Mucosa of descending colon (tissue), 3 donors: ENCODE measurements around the gene TYW5. TPM values are rescaled to one million over a fixed set of nuclear protein-coding genes. Genes with fewer than 3 reads are reported as not detected.

Experiments
- ATAC-seq: fragments of 200-7000 bp; cut with Tn5 transposase; one replicate; pipeline ENCODE4 v1.9.1; 2020; ENCODE audit warnings: mild to moderate bottlenecking, moderate library complexity
- DNase-seq, 3 donors: peaks; one replicate each; pipeline ENCODE4 v3.0.0-alpha.2; 2020
- H3K36me3 ChIP-seq: fragments of 200-600 bp; one replicate; pipeline ENCODE4 v1.8.0; 2021; ENCODE audit warnings: low read depth, mild to moderate bottlenecking
- H3K4me1 ChIP-seq: fragments of 200-600 bp; one replicate; pipeline ENCODE4 v1.8.0; 2021; ENCODE audit warnings: low read depth, mild to moderate bottlenecking
- H3K4me3 ChIP-seq: fragments of 200-600 bp; one replicate; pipeline ENCODE4 v1.8.0; 2021; ENCODE audit warnings: mild to moderate bottlenecking
- H3K9me3 ChIP-seq: fragments of 200-600 bp; one replicate; pipeline ENCODE4 v1.8.0; 2021; ENCODE audit warnings: mild to moderate bottlenecking
- intact Hi-C, 2 donors: fragments of 100-400 bp; cut with DNase I in 1 of 2; cut with micrococcal nuclease in 1 of 2; formaldehyde crosslinking; loops; one replicate each; pipeline versions ENCODE4 v1.11.0 to v1.11.1; 2022; cut with DNase I, micrococcal nuclease
- total RNA-seq, 3 donors: library from RNA; stranded (reverse); fragmentation: NEBNext Ultra II Directional in 2 of 3; extraction: Animal tissue kit (Norgen Biotek cat#: 25700) in 2 of 3; gene quantifications; one replicate each; pipeline versions ENCODE4 v1.2.1 to v1.2.4, GENCODE V29; 2021 to 2023
- TF ChIP-seq, protein P1 (sequence below): fragments of 200-600 bp; IDR thresholded peaks from one replicate; pipeline ENCODE4 v1.8.0; 2022; ENCODE audit warnings: antibody characterized with exemption, mild to moderate bottlenecking
- donor health status: DM: no; HTN: no; CAD: no; lungs with moderate emphysema.
- donor health status: DM: no; HTN: no; CAD: no.
- donor health status: DM: no; HTN: yes; CAD: no.

The TYW5 gene
- total RNA-seq, 3 donors from 2014 or later = 6.6 to 10.9 (median 7.2) TPM

DNA sequence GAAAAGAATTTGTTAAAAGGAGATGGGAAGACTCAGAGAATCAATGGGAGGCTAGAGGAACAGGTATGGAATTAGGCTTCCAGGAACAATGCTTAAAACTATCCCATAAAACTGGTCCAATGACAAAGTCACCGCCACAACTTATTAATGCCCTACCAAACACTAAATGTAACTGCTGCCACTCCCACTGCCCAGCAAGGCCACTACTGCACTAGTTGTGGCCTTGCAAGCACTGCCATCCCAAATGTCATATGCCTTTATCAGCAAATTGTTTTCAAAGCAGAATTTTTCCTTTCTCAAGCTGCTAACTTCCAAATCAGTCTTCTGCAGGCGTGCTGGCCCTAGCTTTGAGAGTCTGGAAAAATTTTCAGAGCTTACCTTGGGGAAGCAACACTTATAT, 58.7 kb downstream of the TYW5 start:
- ATAC-seq (no peak), DNase-seq (no peak)
- Histone ChIP-seq H3K9me3 (no peaks in the 10 kb centered on the region), H3K4me1 (no peaks in the 10 kb centered on the region), H3K4me3 (no peak overlapping the region), H3K36me3 (no peaks in the 10 kb centered on the region)
- intact Hi-C loops = no loop called here
- TF ChIP-seq, protein P1, sequence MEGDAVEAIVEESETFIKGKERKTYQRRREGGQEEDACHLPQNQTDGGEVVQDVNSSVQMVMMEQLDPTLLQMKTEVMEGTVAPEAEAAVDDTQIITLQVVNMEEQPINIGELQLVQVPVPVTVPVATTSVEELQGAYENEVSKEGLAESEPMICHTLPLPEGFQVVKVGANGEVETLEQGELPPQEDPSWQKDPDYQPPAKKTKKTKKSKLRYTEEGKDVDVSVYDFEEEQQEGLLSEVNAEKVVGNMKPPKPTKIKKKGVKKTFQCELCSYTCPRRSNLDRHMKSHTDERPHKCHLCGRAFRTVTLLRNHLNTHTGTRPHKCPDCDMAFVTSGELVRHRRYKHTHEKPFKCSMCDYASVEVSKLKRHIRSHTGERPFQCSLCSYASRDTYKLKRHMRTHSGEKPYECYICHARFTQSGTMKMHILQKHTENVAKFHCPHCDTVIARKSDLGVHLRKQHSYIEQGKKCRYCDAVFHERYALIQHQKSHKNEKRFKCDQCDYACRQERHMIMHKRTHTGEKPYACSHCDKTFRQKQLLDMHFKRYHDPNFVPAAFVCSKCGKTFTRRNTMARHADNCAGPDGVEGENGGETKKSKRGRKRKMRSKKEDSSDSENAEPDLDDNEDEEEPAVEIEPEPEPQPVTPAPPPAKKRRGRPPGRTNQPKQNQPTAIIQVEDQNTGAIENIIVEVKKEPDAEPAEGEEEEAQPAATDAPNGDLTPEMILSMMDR = no peak

DNA sequence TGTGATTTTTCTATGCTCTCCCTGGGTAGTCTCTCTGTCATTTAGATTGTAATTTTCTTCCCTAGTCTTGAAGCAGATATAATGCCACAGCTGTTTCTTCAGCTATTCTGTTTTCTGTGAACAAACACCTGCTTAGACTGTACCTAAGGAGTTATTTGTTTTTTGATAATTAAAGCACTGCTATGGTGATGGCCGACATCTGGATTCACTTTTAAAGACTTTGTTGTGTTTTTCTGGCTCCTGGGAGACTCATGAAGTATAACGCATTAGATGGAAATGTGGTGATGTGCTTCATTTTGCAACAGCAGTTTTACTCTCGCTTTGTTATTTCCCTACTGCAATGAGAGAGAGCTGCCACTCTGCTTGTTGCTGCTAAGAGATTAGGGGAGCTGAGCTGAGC, 59.9 kb downstream of the TYW5 start:
- intact Hi-C loops = no loop called here
- ATAC-seq = no peak
- no peaks in the 10 kb centered on the region for H3K36me3 ChIP-seq
- no peak overlapping the region for H3K4me3 ChIP-seq
- TF ChIP-seq, protein P1 = no peak
- H3K4me1 ChIP-seq = no peaks in the 10 kb centered on the region
- no peak for DNase-seq
- no peaks in the 10 kb centered on the region for H3K9me3 ChIP-seq

DNA sequence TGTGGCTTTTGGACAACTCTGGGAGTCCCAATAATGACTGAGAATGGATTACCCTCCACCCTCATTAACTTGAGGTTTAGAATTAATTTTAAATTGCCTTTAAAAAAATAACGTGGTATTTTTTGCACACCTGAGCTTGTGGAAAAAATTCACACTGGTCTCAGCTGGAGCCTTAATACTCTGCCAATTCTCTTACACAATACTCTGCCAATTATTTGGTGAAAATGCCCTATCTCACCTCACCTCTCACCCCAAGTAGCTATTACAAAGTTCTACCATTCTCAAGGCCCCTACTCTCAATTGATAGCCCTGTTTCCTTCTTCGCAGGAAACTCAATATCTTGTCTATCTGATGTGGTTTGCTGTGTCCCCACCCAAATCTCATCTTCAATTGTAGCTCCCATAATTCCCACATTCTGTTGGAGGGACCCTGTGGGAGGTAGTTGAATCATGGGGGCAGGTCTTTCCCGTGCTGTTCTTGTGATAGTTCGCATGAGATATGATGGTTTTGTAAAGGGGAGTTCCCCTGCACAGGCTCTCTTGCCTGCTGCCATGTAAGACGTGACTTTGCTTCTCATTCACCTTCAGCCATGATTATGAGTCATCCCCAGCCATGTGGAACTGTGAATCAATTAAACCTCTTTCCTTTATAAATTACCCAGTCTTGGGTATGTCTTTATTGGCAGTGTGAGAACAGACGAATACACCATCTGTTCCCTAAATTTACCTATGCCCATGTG, 71.6 kb downstream of the TYW5 start:
- intact Hi-C loops = no loop called here
- no peak for ATAC-seq
- Histone ChIP-seq H3K9me3 (no peaks in the 10 kb centered on the region), H3K4me1 (no peaks in the 10 kb centered on the region), H3K36me3 (no peaks in the 10 kb centered on the region), H3K4me3 (no peak overlapping the region)
- DNase-seq = no peak
- TF ChIP-seq, protein P1 = no peak

DNA sequence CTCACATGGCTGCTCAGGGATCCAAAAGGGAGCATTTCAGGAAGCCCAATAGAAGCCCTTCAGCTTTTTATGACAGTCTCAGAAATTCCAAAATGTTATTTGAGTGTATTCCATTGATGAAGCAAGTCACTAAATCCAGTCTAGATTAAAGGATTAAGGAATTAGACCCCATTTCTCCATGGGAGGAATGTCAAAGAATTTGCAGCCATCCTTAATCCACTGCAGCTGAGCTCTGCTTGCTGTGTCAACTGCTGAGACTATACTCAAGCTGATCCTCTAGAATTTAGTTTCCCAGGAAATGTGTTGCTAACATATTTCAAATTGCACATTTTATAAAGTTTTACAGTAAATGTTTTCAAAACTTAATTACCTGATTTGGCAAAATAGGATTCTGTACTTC, 72.6 kb downstream of the TYW5 start:
- intact Hi-C loops = no loop called here
- DNase-seq = no peak
- H3K36me3 ChIP-seq = no peaks in the 10 kb centered on the region
- H3K4me1 ChIP-seq = no peaks in the 10 kb centered on the region
- no peaks in the 10 kb centered on the region for H3K9me3 ChIP-seq
- no peak for ATAC-seq
- no peak overlapping the region for H3K4me3 ChIP-seq
- TF ChIP-seq, protein P1 = no peak

Other genes with a start within 250 kb of the TYW5 start
- 1 to 10 TPM; 2.1 to 5.1 (median 2.3) TPM for gene FTCDNL1, start 104.3 kb downstream of the TYW5 start, total RNA-seq
- 10 to 100 TPM; 10.3 to 13.8 (median 13.5) TPM for gene C2orf69, start 44.2 kb downstream of the TYW5 start, total RNA-seq
- 10 to 100 TPM; 18.1 to 26.6 (median 22.9) TPM for gene MAIP1, start 91 bp upstream of the TYW5 start, total RNA-seq